Activated naive CD4-positive, alpha-beta T cell treated with anti-CD3 and anti-CD28 coated beads, Interleukin-2, amount 10 ng/mL, durations not matched to agents 7 days and 5 days (primary cell): ENCODE data around the gene CPSF4L.
"Not testable (repeated sequence)": the region's sequence is repeated elsewhere in the genome, so short reads cannot be mapped to it uniquely, and the experiment has no call there.

ENCODE experiments used
- CTCF ChIA-PET: fragments of 350-600 bp; sonication (Branson Sonifier 250); formaldehyde crosslinking; loops from one replicate; lab custom pipeline; 2021; ENCODE audit warnings: antibody characterized with exemption; lab: Charles Lee
- DNase-seq: peaks from one replicate; pipeline ENCODE4 v3.0.0-alpha.2; 2020
- H3K27ac Mint-ChIP-seq: one replicate; pipeline ENCODE4 v1.8.0; 2021; ENCODE audit warnings: mild to moderate bottlenecking, moderate library complexity, mixed read lengths
- H3K27me3 Mint-ChIP-seq: one replicate; pipeline ENCODE4 v1.8.0; 2021; ENCODE audit warnings: mild to moderate bottlenecking, mixed read lengths
- H3K36me3 Mint-ChIP-seq: one replicate; pipeline ENCODE4 v1.8.0; 2021; ENCODE audit warnings: mixed read lengths
- H3K4me1 Mint-ChIP-seq: one replicate; pipeline ENCODE4 v1.8.0; 2021; ENCODE audit warnings: mixed read lengths
- H3K4me3 Mint-ChIP-seq: one replicate; pipeline ENCODE4 v1.8.0; 2021; ENCODE audit warnings: mild to moderate bottlenecking, moderate library complexity, mixed read lengths
- H3K9me3 Mint-ChIP-seq: one replicate; pipeline ENCODE4 v1.8.0; 2021; ENCODE audit warnings: mixed read lengths

Gene CPSF4L

DNA sequence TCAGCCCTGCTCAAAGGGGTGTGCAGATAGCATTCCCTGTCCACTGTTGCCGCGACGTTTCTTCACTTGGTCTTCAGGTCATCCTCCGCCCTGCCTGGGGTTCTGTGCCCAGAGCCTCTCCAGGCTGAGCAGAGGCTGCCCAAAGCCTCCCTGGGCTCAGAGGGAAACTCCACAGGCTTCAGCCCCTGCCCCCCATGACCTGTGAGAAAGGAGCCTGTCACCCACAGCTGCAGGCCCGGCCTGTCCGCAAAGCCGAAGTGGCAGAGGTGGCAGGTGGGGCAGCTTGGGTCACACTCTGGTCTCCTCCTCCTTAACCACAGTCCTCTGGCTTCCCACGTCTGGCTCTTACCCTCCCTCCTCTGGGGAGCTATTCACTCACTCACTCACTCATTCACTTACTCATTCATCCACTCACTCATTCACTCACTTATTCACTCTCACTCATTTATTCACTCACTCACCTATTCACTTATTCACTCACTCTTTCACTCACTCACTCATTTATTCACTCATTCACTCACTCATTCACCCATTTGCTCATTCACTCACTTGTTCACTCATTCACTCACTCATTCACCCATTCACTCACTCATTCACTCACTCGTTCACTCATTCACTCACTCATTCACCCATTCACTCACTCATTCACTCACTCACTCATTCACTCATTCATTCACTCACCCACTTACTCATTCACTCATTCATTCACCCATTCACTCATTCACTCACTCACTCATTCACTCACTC is 7.1 kb upstream of the CPSF4L start:
- DNase-seq: no peak
- CTCF ChIA-PET: interaction anchor here (1.2 kb wide), 1 partner anchor 14 kb away, joined by 3 read pairs; no protein-coding TSS in a partner anchor
- Mint-ChIP-seq H3K36me3 (no peaks in the 10 kb centered on the region), H3K27me3 (no peaks in the 10 kb centered on the region), H3K4me1 (no peaks in the 10 kb centered on the region), H3K9me3 (no peaks in the 10 kb centered on the region), H3K27ac (no peak overlapping the region), H3K4me3 (no peak overlapping the region)

GRCh38 chr17:73267648-73268537 is 6.2 kb upstream of the CPSF4L start:
- CTCF ChIA-PET: interaction anchor here (1.2 to 2.4 kb wide), 2 partner anchors 13 to 102 kb away, joined by 3 to 6 read pairs; no protein-coding TSS in a partner anchor
- no peaks in the 10 kb centered on the region for H3K27me3 Mint-ChIP-seq
- no peak overlapping the region for H3K4me3 Mint-ChIP-seq
- H3K4me1 Mint-ChIP-seq: no peaks in the 10 kb centered on the region
- H3K9me3 Mint-ChIP-seq: no peaks in the 10 kb centered on the region
- no peaks in the 10 kb centered on the region for H3K36me3 Mint-ChIP-seq
- no peak overlapping the region for H3K27ac Mint-ChIP-seq
- DNase-seq: no peak

DNA sequence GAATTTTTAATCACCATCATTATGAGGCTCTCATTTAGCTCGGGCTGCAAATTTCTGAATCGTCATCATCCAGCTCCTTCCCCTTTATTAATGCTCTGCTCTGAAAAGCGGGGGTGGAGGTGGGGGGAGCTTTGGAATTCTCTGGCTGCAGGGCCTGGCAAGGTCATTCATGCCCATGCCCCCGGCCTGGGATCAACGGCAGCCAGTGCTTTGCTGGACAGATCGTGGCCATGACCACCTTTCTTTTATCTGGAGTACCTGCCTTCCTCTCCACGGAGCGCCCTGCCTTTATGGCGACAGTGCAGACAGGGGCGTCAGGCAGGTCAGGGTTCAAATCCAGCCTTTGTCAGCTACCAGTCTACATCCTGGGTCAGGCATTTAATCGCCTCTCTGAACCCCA is 5.1 kb upstream of the CPSF4L start:
- CTCF ChIA-PET: interaction anchor here (1.5 to 2.4 kb wide), 2 partner anchors 103 to 540 kb away, joined by 4 to 6 read pairs; no protein-coding TSS in a partner anchor
- H3K4me1 Mint-ChIP-seq: no peaks in the 10 kb centered on the region
- H3K4me3 Mint-ChIP-seq: no peak overlapping the region
- no peaks in the 10 kb centered on the region for H3K36me3 Mint-ChIP-seq
- no peak for DNase-seq
- no peaks in the 10 kb centered on the region for H3K27me3 Mint-ChIP-seq
- H3K9me3 Mint-ChIP-seq: no peaks in the 10 kb centered on the region
- no peak overlapping the region for H3K27ac Mint-ChIP-seq

DNA sequence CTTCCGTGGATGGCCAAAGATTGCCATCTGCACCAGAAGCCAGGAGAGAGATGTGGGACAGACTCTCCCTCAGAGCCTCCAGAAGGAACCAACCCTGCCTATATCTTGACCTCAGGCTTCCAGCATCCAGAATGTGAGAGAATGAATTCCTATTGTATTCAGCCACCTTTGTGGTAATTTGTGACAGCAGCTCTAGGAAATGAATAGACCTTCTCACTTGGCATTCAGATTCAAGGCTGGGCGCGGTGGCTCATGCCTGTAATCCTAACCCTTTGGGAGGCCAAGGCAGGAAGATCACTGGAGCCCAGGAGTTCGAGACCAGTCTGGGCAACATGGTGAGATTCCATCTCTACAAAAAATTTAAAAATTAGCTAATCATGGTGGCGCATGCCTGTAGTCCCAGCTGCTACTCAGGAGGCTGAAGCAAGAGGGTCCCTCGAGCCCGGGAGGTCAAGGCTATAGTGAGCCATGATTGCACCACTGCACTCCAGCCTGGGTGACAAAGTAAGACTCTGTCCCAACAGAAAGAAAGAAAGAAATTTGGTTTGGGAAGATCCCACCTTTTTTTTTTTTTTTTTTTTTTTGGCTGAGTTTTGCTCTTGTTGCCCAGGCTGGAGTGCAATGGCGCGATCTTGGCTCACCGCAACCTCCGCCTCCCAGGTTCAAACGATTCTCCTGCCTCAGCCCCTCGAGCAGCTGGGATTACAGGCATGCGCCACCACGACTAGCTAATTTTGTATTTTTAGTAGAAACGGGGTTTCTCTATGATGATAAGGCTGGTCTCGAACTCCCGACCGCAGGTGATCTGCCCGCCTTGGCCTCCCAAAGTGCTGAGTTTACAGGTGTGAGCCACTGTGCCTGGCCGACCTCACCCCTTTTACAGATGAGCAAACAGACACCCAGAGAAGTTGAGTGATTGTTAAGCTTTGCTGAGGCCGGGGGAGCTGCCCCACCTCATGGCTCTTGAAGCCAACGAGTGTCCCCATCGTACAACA is 4.3 kb upstream of the CPSF4L start:
- DNase-seq: no peak
- Mint-ChIP-seq H3K4me1 (no peaks in the 10 kb centered on the region), H3K9me3 (no peaks in the 10 kb centered on the region), H3K27me3 (no peaks in the 10 kb centered on the region), H3K27ac (no peak overlapping the region), H3K36me3 (no peaks in the 10 kb centered on the region), H3K4me3 (no peak overlapping the region)
- CTCF ChIA-PET: interaction anchor here (1.2 to 2.4 kb wide), 3 partner anchors 11 to 539 kb away, joined by 3 to 6 read pairs (median 4); no protein-coding TSS in a partner anchor

DNA sequence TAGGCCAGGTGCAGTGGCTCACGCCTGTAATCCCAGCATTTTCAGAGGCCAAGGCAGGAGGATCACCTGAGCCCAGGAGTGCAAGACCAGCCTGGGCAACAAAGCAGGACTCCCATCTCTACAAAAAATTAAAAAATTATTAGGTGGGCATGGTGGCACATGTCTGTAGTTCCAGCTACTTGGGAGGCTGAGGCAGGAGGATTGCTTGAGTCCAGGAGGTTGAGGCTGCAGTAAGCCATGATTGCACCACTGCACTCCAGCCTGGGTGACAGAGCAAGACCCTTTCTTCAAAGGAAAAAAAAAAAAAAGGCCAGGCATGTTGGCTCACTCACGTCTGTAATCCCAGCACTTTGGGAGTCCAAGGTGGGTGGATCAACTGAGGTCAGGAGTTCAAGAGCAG is 2.8 kb upstream of the CPSF4L start:
- H3K4me3 Mint-ChIP-seq, H3K27me3 Mint-ChIP-seq, CTCF ChIA-PET: not testable (repeated sequence)

GRCh38 chr17:73262676-73263642 is 1.3 kb upstream of the CPSF4L start:
- CTCF ChIA-PET: interaction anchor here (1.4 kb wide), 1 partner anchor 107 kb away, joined by 6 read pairs; no protein-coding TSS in a partner anchor
- Mint-ChIP-seq H3K9me3 (no peaks in the 10 kb centered on the region), H3K4me3 (no peak overlapping the region), H3K4me1 (no peaks in the 10 kb centered on the region), H3K36me3 (no peaks in the 10 kb centered on the region), H3K27me3 (no peaks in the 10 kb centered on the region), H3K27ac (no peak overlapping the region)
- DNase-seq: no peak

More for the DNA sequence above, 2.8 kb upstream of the CPSF4L start:
- H3K36me3 Mint-ChIP-seq, H3K4me1 Mint-ChIP-seq, H3K9me3 Mint-ChIP-seq, DNase-seq, H3K27ac Mint-ChIP-seq: not testable (repeated sequence)

DNA sequence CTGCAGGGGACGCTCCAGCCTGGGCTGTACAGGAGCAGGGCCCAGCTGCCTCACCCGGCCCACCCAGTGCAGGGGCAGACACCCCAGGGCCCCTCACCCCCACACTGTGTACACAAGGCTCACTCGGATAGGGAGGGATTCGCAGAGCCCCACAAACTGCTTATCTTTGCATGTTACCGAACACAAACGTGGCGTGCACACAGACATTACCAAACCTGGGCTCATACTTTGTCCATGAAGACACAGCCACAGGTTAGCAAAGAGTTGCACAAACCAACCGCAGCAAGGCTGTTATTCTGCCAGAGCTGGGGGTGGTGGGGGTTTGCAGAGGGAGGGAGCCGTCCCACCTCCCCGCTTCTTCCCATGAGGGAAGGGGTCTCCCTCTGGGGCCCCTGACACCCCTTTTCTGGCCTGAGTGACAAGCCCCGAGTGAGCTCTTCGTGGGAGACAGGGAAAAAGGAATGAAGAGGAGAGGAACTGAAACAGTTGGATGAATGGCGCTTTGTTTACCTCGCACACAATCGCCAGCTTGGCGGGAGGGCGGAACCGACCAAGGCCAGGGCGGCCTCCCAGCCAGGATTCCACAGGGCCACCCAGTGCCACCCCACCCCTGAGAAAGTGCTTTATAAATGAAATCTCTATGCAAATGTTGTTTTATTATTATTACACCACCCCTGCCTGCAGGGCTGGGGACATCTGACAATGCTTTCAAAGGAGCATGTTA is 434 bp upstream of the CPSF4L start:
- Mint-ChIP-seq H3K4me1 (no peaks in the 10 kb centered on the region), H3K27ac (no peak overlapping the region), H3K9me3 (no peaks in the 10 kb centered on the region), H3K27me3 (no peaks in the 10 kb centered on the region), H3K4me3 (no peak overlapping the region), H3K36me3 (no peaks in the 10 kb centered on the region)
- DNase-seq: no peak
- CTCF ChIA-PET: interaction anchor here (1.4 kb wide), 1 partner anchor 108 kb away, joined by 6 read pairs; no protein-coding TSS in a partner anchor

- Mint-ChIP-seq H3K27me3 (no peaks in the 10 kb centered on the region), H3K9me3 (no peaks in the 10 kb centered on the region), H3K4me3 (no peak overlapping the region), H3K27ac (no peak overlapping the region), H3K36me3 (no peaks in the 10 kb centered on the region), H3K4me1 (no peaks in the 10 kb centered on the region)
- DNase-seq: no peak
- CTCF ChIA-PET: interaction anchor here (7.4 kb wide), 1 partner anchor 111 kb away, joined by 130 read pairs; no protein-coding TSS in a partner anchor
These were observed 4.2 kb downstream of the CPSF4L start for GRCh38 chr17:73257516-73257915.

GRCh38 chr17:73256220-73256619 is 5.5 kb downstream of the CPSF4L start:
- H3K27me3 Mint-ChIP-seq: no peaks in the 10 kb centered on the region
- CTCF ChIA-PET: interaction anchor here (0.6 to 7.4 kb wide), 11 partner anchors 10 to 699 kb away, joined by 3 to 130 read pairs (median 4); a partner anchor contains a TSS
- H3K4me3 Mint-ChIP-seq: no peak overlapping the region
- no peaks in the 10 kb centered on the region for H3K36me3 Mint-ChIP-seq
- H3K4me1 Mint-ChIP-seq: no peaks in the 10 kb centered on the region
- H3K9me3 Mint-ChIP-seq: no peaks in the 10 kb centered on the region
- DNase-seq: no peak
- no peak overlapping the region for H3K27ac Mint-ChIP-seq

DNA sequence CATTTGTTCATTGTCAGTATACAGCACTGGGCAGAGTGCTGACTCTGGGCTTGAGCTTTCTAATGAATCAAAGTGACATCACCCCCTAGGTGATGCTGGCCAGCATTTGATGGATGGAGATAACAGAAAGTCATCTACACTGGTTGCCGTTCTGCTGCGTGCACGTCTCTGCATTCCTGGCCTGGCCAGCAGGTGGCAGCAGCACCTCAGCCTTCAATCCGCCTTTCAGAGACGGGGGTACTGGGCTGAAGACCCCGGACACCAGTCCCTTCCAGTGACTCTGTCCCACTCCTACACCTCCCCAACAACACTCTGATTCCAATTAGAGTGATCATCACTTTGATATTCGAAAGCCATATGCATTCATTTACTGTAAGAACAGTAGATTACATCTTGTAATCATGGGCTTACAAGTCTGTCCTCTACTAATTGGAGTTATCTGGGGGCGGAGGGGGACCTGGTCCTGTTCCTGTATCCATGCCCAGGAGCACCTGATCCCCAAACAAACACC is 6.0 kb downstream of the CPSF4L start:
- no peaks in the 10 kb centered on the region for H3K27me3 Mint-ChIP-seq
- CTCF ChIA-PET: interaction anchor here (0.7 to 7.4 kb wide), 21 partner anchors 9 to 699 kb away, joined by 3 to 130 read pairs (median 4); a partner anchor contains a TSS
- no peak overlapping the region for H3K27ac Mint-ChIP-seq

GRCh38 chr17:73251871-73252270 is 9.8 kb downstream of the CPSF4L start:
- H3K4me1 Mint-ChIP-seq: no peaks in the 10 kb centered on the region
- H3K27me3 Mint-ChIP-seq: no peaks in the 10 kb centered on the region
- CTCF ChIA-PET: interaction anchor here (1.2 to 1.6 kb wide), 2 partner anchors 526 to 692 kb away, joined by 3 to 4 read pairs; no protein-coding TSS in a partner anchor
- H3K4me3 Mint-ChIP-seq: no peak overlapping the region
- no peaks in the 10 kb centered on the region for H3K9me3 Mint-ChIP-seq
- no peak overlapping the region for H3K27ac Mint-ChIP-seq
- no peak for DNase-seq
- no peaks in the 10 kb centered on the region for H3K36me3 Mint-ChIP-seq

More for the DNA sequence above, 6.0 kb downstream of the CPSF4L start:
- Mint-ChIP-seq H3K4me1 (no peaks in the 10 kb centered on the region), H3K4me3 (no peak overlapping the region), H3K9me3 (no peaks in the 10 kb centered on the region), H3K36me3 (no peaks in the 10 kb centered on the region)
- DNase-seq: peak; percentile 68
